ENCODE measurements around the gene CCDC85C.
A peak's percentile ranks its signal among the peaks of the same experiment; 100 is the strongest.

Gene CCDC85C

GRCh38 chr14:99579903-99580571 lies 24.0 kb downstream of the CCDC85C start:
- no peak overlapping the region for H3K4me3 ChIP-seq (ENCODE audit: low read length)
- no peak for TF ChIP-seq CTCF (conservative IDR thresholded peaks at IDR 0.05; ENCODE audit: low read length)
- peak; percentile 81 for DNase-seq (ENCODE audit: low read depth)

GRCh38 chr14:99579120-99579836 lies 24.7 kb downstream of the CCDC85C start:
- no peak for DNase-seq (ENCODE audit: low read depth)
- no peak overlapping the region for H3K4me3 ChIP-seq (ENCODE audit: low read length)

GRCh38 chr14:99578541-99579101 lies 25.4 kb downstream of the CCDC85C start:
- no peak for DNase-seq (ENCODE audit: low read depth)

More at GRCh38 chr14:99579120-99579836, 24.7 kb downstream of the CCDC85C start:
- no peak for TF ChIP-seq CTCF (conservative IDR thresholded peaks at IDR 0.05; ENCODE audit: low read length)

GRCh38 chr14:99576761-99577705 lies 27.0 kb downstream of the CCDC85C start:
- no peak overlapping the region for H3K4me3 ChIP-seq (ENCODE audit: low read length)
- TF ChIP-seq CTCF (conservative IDR thresholded peaks at IDR 0.05; ENCODE audit: low read length), result no peak
- no peak for DNase-seq (ENCODE audit: low read depth)

More at GRCh38 chr14:99578541-99579101, 25.4 kb downstream of the CCDC85C start:
- no peak for TF ChIP-seq CTCF (conservative IDR thresholded peaks at IDR 0.05; ENCODE audit: low read length)
- H3K4me3 ChIP-seq (ENCODE audit: low read length), result no peak overlapping the region

GRCh38 chr14:99576304-99576703 lies 27.7 kb downstream of the CCDC85C start:
- no peak for TF ChIP-seq CTCF (conservative IDR thresholded peaks at IDR 0.05; ENCODE audit: low read length)
- DNase-seq (ENCODE audit: low read depth), result no peak
- H3K4me3 ChIP-seq (ENCODE audit: low read length), result no peak overlapping the region

- TF ChIP-seq CTCF (conservative IDR thresholded peaks at IDR 0.05; ENCODE audit: low read length), result 0 out of 2 replicates have a peak, but pooled peaks have one; percentile 18
- no peak overlapping the region for H3K4me3 ChIP-seq (ENCODE audit: low read length)
- peak; percentile 43 for DNase-seq (ENCODE audit: low read depth)
Observed at GRCh38 chr14:99575043-99576023, 28.7 kb downstream of the CCDC85C start.
